Measurements from ENCODE around the gene CBLB.

DNA sequence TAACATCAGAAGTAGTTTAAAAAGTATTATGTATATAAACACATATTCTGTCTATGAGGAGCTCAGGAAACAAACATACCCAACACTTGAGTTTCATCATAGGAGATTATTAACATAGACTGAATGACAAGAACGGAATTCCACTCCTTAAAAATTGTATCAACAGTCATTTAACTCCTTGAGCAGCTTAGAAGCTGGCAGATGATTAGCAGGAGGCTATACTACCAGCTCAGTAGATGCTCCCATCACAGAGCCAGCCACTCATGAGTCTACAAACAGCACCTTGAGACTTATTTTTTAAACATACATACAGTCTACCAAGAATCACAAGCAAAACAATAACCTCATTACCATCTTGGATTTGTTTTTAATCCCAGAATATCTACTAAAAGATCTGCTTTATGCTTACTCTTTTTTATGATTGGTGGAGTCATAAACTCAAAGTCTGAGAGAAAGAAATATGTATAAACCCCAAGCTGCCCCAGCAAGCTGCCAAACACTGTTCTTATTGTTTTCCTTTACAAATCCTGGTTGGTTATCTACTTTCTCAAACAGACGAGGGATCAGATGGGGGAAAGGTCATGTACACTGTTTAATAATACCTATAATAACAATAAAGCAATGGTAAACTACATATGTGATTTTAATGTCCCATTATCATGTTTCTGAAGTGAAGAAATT, 59.5 kb downstream of the CBLB start:
- TF ChIP-seq MYC (IDR thresholded peaks at IDR 0.05; ENCODE audit: borderline replicate concordance, low read length): no peak
- no peak for TF ChIP-seq CEBPB (IDR thresholded peaks at IDR 0.05)
- TF ChIP-seq, protein P1, sequence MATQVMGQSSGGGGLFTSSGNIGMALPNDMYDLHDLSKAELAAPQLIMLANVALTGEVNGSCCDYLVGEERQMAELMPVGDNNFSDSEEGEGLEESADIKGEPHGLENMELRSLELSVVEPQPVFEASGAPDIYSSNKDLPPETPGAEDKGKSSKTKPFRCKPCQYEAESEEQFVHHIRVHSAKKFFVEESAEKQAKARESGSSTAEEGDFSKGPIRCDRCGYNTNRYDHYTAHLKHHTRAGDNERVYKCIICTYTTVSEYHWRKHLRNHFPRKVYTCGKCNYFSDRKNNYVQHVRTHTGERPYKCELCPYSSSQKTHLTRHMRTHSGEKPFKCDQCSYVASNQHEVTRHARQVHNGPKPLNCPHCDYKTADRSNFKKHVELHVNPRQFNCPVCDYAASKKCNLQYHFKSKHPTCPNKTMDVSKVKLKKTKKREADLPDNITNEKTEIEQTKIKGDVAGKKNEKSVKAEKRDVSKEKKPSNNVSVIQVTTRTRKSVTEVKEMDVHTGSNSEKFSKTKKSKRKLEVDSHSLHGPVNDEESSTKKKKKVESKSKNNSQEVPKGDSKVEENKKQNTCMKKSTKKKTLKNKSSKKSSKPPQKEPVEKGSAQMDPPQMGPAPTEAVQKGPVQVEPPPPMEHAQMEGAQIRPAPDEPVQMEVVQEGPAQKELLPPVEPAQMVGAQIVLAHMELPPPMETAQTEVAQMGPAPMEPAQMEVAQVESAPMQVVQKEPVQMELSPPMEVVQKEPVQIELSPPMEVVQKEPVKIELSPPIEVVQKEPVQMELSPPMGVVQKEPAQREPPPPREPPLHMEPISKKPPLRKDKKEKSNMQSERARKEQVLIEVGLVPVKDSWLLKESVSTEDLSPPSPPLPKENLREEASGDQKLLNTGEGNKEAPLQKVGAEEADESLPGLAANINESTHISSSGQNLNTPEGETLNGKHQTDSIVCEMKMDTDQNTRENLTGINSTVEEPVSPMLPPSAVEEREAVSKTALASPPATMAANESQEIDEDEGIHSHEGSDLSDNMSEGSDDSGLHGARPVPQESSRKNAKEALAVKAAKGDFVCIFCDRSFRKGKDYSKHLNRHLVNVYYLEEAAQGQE (IDR thresholded peaks at IDR 0.05): no peak
- TF ChIP-seq NR3C1 (IDR thresholded peaks at IDR 0.05): no peak
- no peak for TF ChIP-seq ELK1 (IDR thresholded peaks at IDR 0.05; ENCODE audit: low read depth, low read length)
- TF ChIP-seq PHF8 (IDR thresholded peaks at IDR 0.05; ENCODE audit: borderline replicate concordance, low read depth): no peak
- no peak for TF ChIP-seq ESRRA (IDR thresholded peaks at IDR 0.05; ENCODE audit: borderline replicate concordance, low read length)
- TF ChIP-seq RAD21 (conservative IDR thresholded peaks at IDR 0.05 in 1 of 2, IDR thresholded peaks at IDR 0.05 in 1 of 2): no peak
- TF ChIP-seq, protein P2, sequence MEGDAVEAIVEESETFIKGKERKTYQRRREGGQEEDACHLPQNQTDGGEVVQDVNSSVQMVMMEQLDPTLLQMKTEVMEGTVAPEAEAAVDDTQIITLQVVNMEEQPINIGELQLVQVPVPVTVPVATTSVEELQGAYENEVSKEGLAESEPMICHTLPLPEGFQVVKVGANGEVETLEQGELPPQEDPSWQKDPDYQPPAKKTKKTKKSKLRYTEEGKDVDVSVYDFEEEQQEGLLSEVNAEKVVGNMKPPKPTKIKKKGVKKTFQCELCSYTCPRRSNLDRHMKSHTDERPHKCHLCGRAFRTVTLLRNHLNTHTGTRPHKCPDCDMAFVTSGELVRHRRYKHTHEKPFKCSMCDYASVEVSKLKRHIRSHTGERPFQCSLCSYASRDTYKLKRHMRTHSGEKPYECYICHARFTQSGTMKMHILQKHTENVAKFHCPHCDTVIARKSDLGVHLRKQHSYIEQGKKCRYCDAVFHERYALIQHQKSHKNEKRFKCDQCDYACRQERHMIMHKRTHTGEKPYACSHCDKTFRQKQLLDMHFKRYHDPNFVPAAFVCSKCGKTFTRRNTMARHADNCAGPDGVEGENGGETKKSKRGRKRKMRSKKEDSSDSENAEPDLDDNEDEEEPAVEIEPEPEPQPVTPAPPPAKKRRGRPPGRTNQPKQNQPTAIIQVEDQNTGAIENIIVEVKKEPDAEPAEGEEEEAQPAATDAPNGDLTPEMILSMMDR (IDR thresholded peaks at IDR 0.05): no peak

Measured in A549 (cell line).